HEK293T (cell line): ENCODE results near the gene HCRTR1.

Experiments
- CTCF ChIA-PET: fragments of 350-600 bp; formaldehyde crosslinking; extraction: SDS; loops from one replicate; lab custom pipeline; 2021; ENCODE audit warnings: antibody characterized with exemption, inconsistent platforms; lab: Yijun Ruan, JAX
- POLR2A ChIA-PET: fragments of 350-600 bp; formaldehyde crosslinking; extraction: SDS; loops from one replicate; lab custom pipeline; 2020; ENCODE audit warnings: antibody characterized with exemption, inconsistent platforms; lab: Yijun Ruan, JAX
- DNase-seq: peaks from one replicate; pipeline ENCODE4 v3.0.0; 2012; ENCODE audit warnings: mixed read lengths; ENCODE audit errors: extremely low spot score
- ARNT ChIP-seq: fragments of 450-650 bp; IDR thresholded peaks from 2 replicates; pipeline ENCODE4 v1.6.1; 2017; ENCODE audit warnings: mild to moderate bottlenecking
- BHLHE40 ChIP-seq: fragments of 450-650 bp; IDR thresholded peaks from 2 replicates; pipeline ENCODE4 v1.6.1; 2016; ENCODE audit warnings: mild to moderate bottlenecking, moderate library complexity, borderline replicate concordance
- CTBP1 ChIP-seq: fragments of 450-650 bp; IDR thresholded peaks from 2 replicates; pipeline ENCODE4 v1.6.1; 2016; ENCODE audit warnings: borderline replicate concordance
- ELF4 ChIP-seq: fragments of 450-650 bp; IDR thresholded peaks from 2 replicates; pipeline ENCODE4 v1.6.1; 2017; ENCODE audit warnings: antibody characterized with exemption
- FOXA1 ChIP-seq: fragments of 450-650 bp; IDR thresholded peaks from 2 replicates; pipeline ENCODE4 v1.6.1; 2016; ENCODE audit warnings: mild to moderate bottlenecking
- FOXK2 ChIP-seq: fragments of 450-650 bp; IDR thresholded peaks from 2 replicates; pipeline ENCODE4 v1.6.1; 2016; ENCODE audit warnings: mild to moderate bottlenecking
- FOXM1 ChIP-seq: fragments of 450-650 bp; IDR thresholded peaks from 2 replicates; pipeline ENCODE4 v1.6.1; 2017; ENCODE audit warnings: mild to moderate bottlenecking, borderline replicate concordance
- HDGF ChIP-seq: fragments of 450-650 bp; IDR thresholded peaks from 2 replicates; pipeline ENCODE4 v1.6.1; 2017; ENCODE audit warnings: antibody characterized with exemption, borderline replicate concordance
- L3MBTL2 ChIP-seq: fragments of 450-650 bp; conservative IDR thresholded peaks from 2 replicates; pipeline ENCODE4 v1.6.1; 2016; ENCODE audit warnings: mild to moderate bottlenecking
- LEF1 ChIP-seq: fragments of 450-650 bp; IDR thresholded peaks from 2 replicates; pipeline ENCODE4 v1.6.1; 2017; ENCODE audit warnings: mild to moderate bottlenecking, borderline replicate concordance
- NFRKB ChIP-seq: fragments of 450-650 bp; IDR thresholded peaks from 2 replicates; pipeline ENCODE4 v1.6.1; 2016; ENCODE audit warnings: mild to moderate bottlenecking, moderate library complexity
- PKNOX1 ChIP-seq: fragments of 450-650 bp; IDR thresholded peaks from 2 replicates; pipeline ENCODE4 v1.6.1; 2016
- SP1 ChIP-seq: fragments of 450-650 bp; IDR thresholded peaks from 2 replicates; pipeline ENCODE4 v1.6.1; 2017
- SUZ12 ChIP-seq: fragments of 450-650 bp; IDR thresholded peaks from 2 replicates; pipeline ENCODE4 v1.6.1; 2016; ENCODE audit warnings: mild to moderate bottlenecking
- TARDBP ChIP-seq: fragments of 450-650 bp; IDR thresholded peaks from 2 replicates; pipeline ENCODE4 v1.6.1; 2016
- ZNF384 ChIP-seq: fragments of 450-650 bp; IDR thresholded peaks from 2 replicates; pipeline ENCODE4 v1.6.1; 2016

Gene HCRTR1

GRCh38 chr1:31668303-31668883 is 50.9 kb downstream of the HCRTR1 start:
- ChIA-PET CTCF (no interaction called here), POLR2A (no interaction called here)
- no peak for DNase-seq
- TF ChIP-seq BHLHE40 (no peak), FOXK2 (no peak), PKNOX1 (no peak), ELF4 (no peak), FOXM1 (no peak)

GRCh38 chr1:31669433-31669785 is 51.9 kb downstream of the HCRTR1 start:
- no peak for TF ChIP-seq CTBP1
- TF ChIP-seq ELF4, result no peak
- TF ChIP-seq BHLHE40, result no peak
- TF ChIP-seq ZNF384, result no peak
- no peak for TF ChIP-seq SP1
- no peak for TF ChIP-seq NFRKB
- TF ChIP-seq ARNT, result no peak
- TF ChIP-seq TARDBP, result no peak
- TF ChIP-seq SUZ12, result no peak
- no peak for TF ChIP-seq HDGF
- TF ChIP-seq PKNOX1, result no peak
- TF ChIP-seq LEF1, result no peak
- TF ChIP-seq FOXA1, result no peak
- POLR2A ChIA-PET, result no interaction called here

GRCh38 chr1:31669786-31670592 is 52.5 kb downstream of the HCRTR1 start:
- CTCF ChIA-PET, result interaction anchor here (0.7 to 1.7 kb wide), 4 partner anchors 9 to 119 kb away, joined by 3 to 6 read pairs (median 3); no protein-coding TSS in a partner anchor
- TF ChIP-seq L3MBTL2, result no peak
- no peak for TF ChIP-seq NFRKB
- TF ChIP-seq LEF1, result no peak
- TF ChIP-seq PKNOX1, result no peak
- TF ChIP-seq SUZ12, result no peak
- no peak for TF ChIP-seq FOXA1
- no peak for TF ChIP-seq BHLHE40
- no peak for TF ChIP-seq ARNT
- TF ChIP-seq CTBP1, result no peak
- TF ChIP-seq TARDBP, result no peak
- TF ChIP-seq FOXM1, result no peak
- no peak for TF ChIP-seq FOXK2
- TF ChIP-seq SP1, result no peak
- TF ChIP-seq HDGF, result no peak
- TF ChIP-seq ELF4, result no peak
- no peak for TF ChIP-seq ZNF384
- POLR2A ChIA-PET, result no interaction called here
- no peak for DNase-seq

More at GRCh38 chr1:31669433-31669785, 51.9 kb downstream of the HCRTR1 start:
- CTCF ChIA-PET, result interaction anchor here (1.7 kb wide), 1 partner anchor 46 kb away, joined by 6 read pairs; no protein-coding TSS in a partner anchor
- DNase-seq, result no peak

- TF ChIP-seq TARDBP (no peak), BHLHE40 (no peak), FOXK2 (no peak), SP1 (no peak)
- ChIA-PET CTCF (interaction anchor here (0.6 to 1.7 kb wide), 5 partner anchors 10 to 118 kb away, joined by 3 to 6 read pairs (median 3); no protein-coding TSS in a partner anchor), POLR2A (no interaction called here)
- no peak for DNase-seq
Measured at GRCh38 chr1:31670593-31670964, 53.1 kb downstream of the HCRTR1 start.

- ChIA-PET POLR2A (no interaction called here), CTCF (interaction anchor here (0.6 to 1.7 kb wide), 4 partner anchors 34 to 118 kb away, joined by 3 to 6 read pairs (median 4); no protein-coding TSS in a partner anchor)
- no peak for TF ChIP-seq HDGF
- no peak for DNase-seq
Measured at GRCh38 chr1:31671147-31671546, 53.7 kb downstream of the HCRTR1 start.

DNA sequence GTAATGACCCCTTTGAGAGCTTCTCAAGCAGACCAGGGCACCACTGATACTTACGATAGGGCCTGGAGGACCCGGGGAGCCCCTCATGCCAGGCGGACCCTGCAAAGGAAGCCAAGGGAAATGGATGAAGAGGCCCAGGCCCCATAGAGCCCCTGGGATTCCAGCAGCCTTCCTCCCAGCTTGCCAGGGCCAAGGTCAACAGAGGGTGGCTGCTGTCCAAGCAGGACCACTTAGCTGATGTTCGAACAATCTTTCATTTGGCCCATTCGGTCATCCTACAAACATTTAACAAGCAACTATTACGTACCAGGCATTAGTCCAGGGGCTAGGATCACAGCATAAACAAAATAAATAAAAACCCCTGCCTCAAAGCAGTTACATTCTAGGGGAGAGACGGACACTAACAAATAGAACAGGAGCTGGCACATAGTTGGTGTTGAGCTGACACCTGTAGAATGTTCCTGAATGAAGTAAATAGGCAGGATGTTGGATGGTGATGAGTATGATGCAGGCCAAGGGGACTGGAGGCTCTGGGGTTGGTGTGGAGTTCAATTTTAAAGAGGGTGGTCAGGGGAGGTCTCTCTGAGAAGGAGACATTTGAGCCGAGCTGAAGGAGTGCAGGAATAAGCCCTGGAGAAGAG is 54.2 kb downstream of the HCRTR1 start:
- no peak for DNase-seq
- CTCF ChIA-PET, result interaction anchor here (0.8 to 1.3 kb wide), 3 partner anchors 13 to 74 kb away, joined by 3 to 4 read pairs (median 3); no protein-coding TSS in a partner anchor
- POLR2A ChIA-PET, result no interaction called here
- TF ChIP-seq FOXK2 (no peak), L3MBTL2 (no peak), HDGF (no peak), PKNOX1 (no peak), ELF4 (no peak), ARNT (no peak), ZNF384 (no peak), SP1 (no peak), LEF1 (no peak), CTBP1 (no peak), FOXM1 (no peak), TARDBP (no peak)
